ENCODE measurements around the gene ATP9B.

ATP9B gene

GRCh38 chr18:79191956-79192355 lies 122.8 kb downstream of the ATP9B start:
- no peak overlapping the region for H2AFZ ChIP-seq (ENCODE audit: low read length)

GRCh38 chr18:79193826-79194225 lies 124.6 kb downstream of the ATP9B start:
- Histone ChIP-seq H2AFZ (ENCODE audit: low read length) (no peak overlapping the region), H3K9me3 (ENCODE audit: insufficient read depth, low read depth, low read length) (no peaks in the 10 kb centered on the region), H3K4me1 (ENCODE audit: insufficient read depth, low read length, poor library complexity, severe bottlenecking) (no peaks in the 10 kb centered on the region), H3K4me2 (ENCODE audit: low read depth, low read length, poor library complexity, severe bottlenecking) (no peak overlapping the region), H3K9ac (ENCODE audit: low read depth, low read length, poor library complexity, severe bottlenecking) (no peak overlapping the region), H3K79me2 (ENCODE audit: insufficient read depth, low read length) (no peaks in the 10 kb centered on the region), H3F3A (ENCODE audit: low read depth) (no peaks in the 10 kb centered on the region), H4K20me1 (ENCODE audit: insufficient read depth, low read length, poor library complexity, severe bottlenecking) (no peaks in the 10 kb centered on the region), H3K36me3 (ENCODE audit: insufficient read depth, low read length) (peaks cover 19% of the 10 kb centered on the region; the same call in 1 of the 2 replicates), H3K4me3 (ENCODE audit: low read length, poor library complexity, severe bottlenecking) (no peak overlapping the region), H3K9me2 (replicated peaks; ENCODE audit: low read depth, low read length) (no peaks in the 10 kb centered on the region), H3K27me3 (ENCODE audit: insufficient read depth, low read length, poor library complexity, severe bottlenecking) (no peaks in the 10 kb centered on the region)
- TF ChIP-seq EZH2phosphoT487 (IDR thresholded peaks at IDR 0.05; ENCODE audit: borderline replicate concordance) (no peak), CTCF (conservative IDR thresholded peaks at IDR 0.05; ENCODE audit: low read length) (no peak)

More at GRCh38 chr18:79191956-79192355, 122.8 kb downstream of the ATP9B start:
- Histone ChIP-seq H3F3A (ENCODE audit: low read depth) (no peaks in the 10 kb centered on the region), H3K4me3 (ENCODE audit: low read length, poor library complexity, severe bottlenecking) (no peak overlapping the region), H3K9me3 (ENCODE audit: insufficient read depth, low read depth, low read length) (no peaks in the 10 kb centered on the region), H3K9ac (ENCODE audit: low read depth, low read length, poor library complexity, severe bottlenecking) (no peak overlapping the region), H3K9me2 (replicated peaks; ENCODE audit: low read depth, low read length) (no peaks in the 10 kb centered on the region), H4K20me1 (ENCODE audit: insufficient read depth, low read length, poor library complexity, severe bottlenecking) (no peaks in the 10 kb centered on the region), H3K4me1 (ENCODE audit: insufficient read depth, low read length, poor library complexity, severe bottlenecking) (no peaks in the 10 kb centered on the region), H3K27me3 (ENCODE audit: insufficient read depth, low read length, poor library complexity, severe bottlenecking) (no peaks in the 10 kb centered on the region), H3K4me2 (ENCODE audit: low read depth, low read length, poor library complexity, severe bottlenecking) (no peak overlapping the region), H3K79me2 (ENCODE audit: insufficient read depth, low read length) (no peaks in the 10 kb centered on the region), H3K36me3 (ENCODE audit: insufficient read depth, low read length) (peaks cover 19% of the 10 kb centered on the region; the same call in 1 of the 2 replicates)
- no peak for TF ChIP-seq CTCF (conservative IDR thresholded peaks at IDR 0.05; ENCODE audit: low read length)
- TF ChIP-seq EZH2phosphoT487 (IDR thresholded peaks at IDR 0.05; ENCODE audit: borderline replicate concordance): no peak

GRCh38 chr18:79195716-79196683 lies 126.8 kb downstream of the ATP9B start:
- no peaks in the 10 kb centered on the region for H3F3A ChIP-seq (ENCODE audit: low read depth)
- H3K4me3 ChIP-seq (ENCODE audit: low read length, poor library complexity, severe bottlenecking): no peak overlapping the region
- no peaks in the 10 kb centered on the region for H3K4me1 ChIP-seq (ENCODE audit: insufficient read depth, low read length, poor library complexity, severe bottlenecking)
- H3K36me3 ChIP-seq (ENCODE audit: insufficient read depth, low read length): peaks cover 19% of the 10 kb centered on the region; the same call in 1 of the 2 replicates
- no peak for TF ChIP-seq CTCF (conservative IDR thresholded peaks at IDR 0.05; ENCODE audit: low read length)
- no peak for TF ChIP-seq EZH2phosphoT487 (IDR thresholded peaks at IDR 0.05; ENCODE audit: borderline replicate concordance)
- no peaks in the 10 kb centered on the region for H4K20me1 ChIP-seq (ENCODE audit: insufficient read depth, low read length, poor library complexity, severe bottlenecking)
- H3K27me3 ChIP-seq (ENCODE audit: insufficient read depth, low read length, poor library complexity, severe bottlenecking): no peaks in the 10 kb centered on the region
- H3K9ac ChIP-seq (ENCODE audit: low read depth, low read length, poor library complexity, severe bottlenecking): no peak overlapping the region
- no peak overlapping the region for H2AFZ ChIP-seq (ENCODE audit: low read length)
- H3K9me3 ChIP-seq (ENCODE audit: insufficient read depth, low read depth, low read length): no peaks in the 10 kb centered on the region
- no peak overlapping the region for H3K4me2 ChIP-seq (ENCODE audit: low read depth, low read length, poor library complexity, severe bottlenecking)
- H3K79me2 ChIP-seq (ENCODE audit: insufficient read depth, low read length): no peaks in the 10 kb centered on the region
- H3K9me2 ChIP-seq (replicated peaks; ENCODE audit: low read depth, low read length): no peaks in the 10 kb centered on the region

Data from Loucy (cell line).